HUES48 (cell line): ENCODE data around the gene SLC19A1.

Experiments
- H3K27ac ChIP-seq: one replicate; pipeline ENCODE4 v1.7.0; 2013; ENCODE audit warnings: low read depth, low read length, inconsistent platforms
- H3K27me3 ChIP-seq: 2 replicates; pipeline ENCODE4 v1.6.1; 2013; ENCODE audit warnings: mild to moderate bottlenecking, low read length; ENCODE audit not compliant: control insufficient read depth, insufficient read depth
- H3K36me3 ChIP-seq: 2 replicates; pipeline ENCODE4 v1.6.1; 2013; ENCODE audit warnings: low read length; ENCODE audit not compliant: control insufficient read depth, insufficient read depth
- H3K4me1 ChIP-seq: 2 replicates; pipeline ENCODE4 v1.6.1; 2013; ENCODE audit warnings: mild to moderate bottlenecking, low read length; ENCODE audit not compliant: control insufficient read depth, insufficient read depth
- H3K4me3 ChIP-seq: 2 replicates; pipeline ENCODE4 v1.5.1; 2013; ENCODE audit warnings: mild to moderate bottlenecking, low read depth, low read length
- H3K9ac ChIP-seq: 2 replicates; pipeline ENCODE4 v1.6.1; 2013; ENCODE audit warnings: mild to moderate bottlenecking, low read depth, low read length, moderate library complexity
- H3K9me3 ChIP-seq: 2 replicates; pipeline ENCODE4 v1.6.1; 2013; ENCODE audit warnings: low read length; ENCODE audit not compliant: control insufficient read depth, insufficient read depth

Gene SLC19A1

GRCh38 chr21:45583831-45584509 is 41.7 kb upstream of the SLC19A1 start:
- Histone ChIP-seq H3K27me3 (peaks cover 15% of the 10 kb centered on the region), H3K36me3 (no peaks in the 10 kb centered on the region), H3K4me3 (no peak overlapping the region), H3K9me3 (peaks cover 42% of the 10 kb centered on the region), H3K9ac (no peak overlapping the region), H3K4me1 (no peaks in the 10 kb centered on the region), H3K27ac (no peak overlapping the region)

DNA sequence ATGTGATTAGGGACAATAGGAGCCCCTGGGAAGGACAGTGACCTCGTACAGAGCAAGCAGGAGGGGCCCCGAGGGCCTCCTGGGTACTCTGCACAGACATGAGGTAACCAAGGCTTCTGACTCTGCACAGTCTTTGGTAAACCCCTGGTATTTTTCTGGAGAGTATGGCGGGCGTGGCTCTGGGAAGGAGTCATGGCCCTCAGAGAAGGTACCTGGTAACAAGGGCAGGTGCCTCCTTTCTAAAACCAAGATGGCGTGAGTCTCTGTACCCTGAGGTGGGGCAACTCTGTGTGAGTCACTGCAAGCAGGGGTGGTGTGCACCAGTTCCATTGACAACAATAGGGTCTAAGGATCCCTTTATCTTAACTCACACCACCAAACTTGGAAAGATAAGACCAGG is 39.9 kb upstream of the SLC19A1 start:
- H3K27me3 ChIP-seq = peaks cover 4% of the 10 kb centered on the region; the same call in 1 of the 2 replicates
- peaks cover 26% of the 10 kb centered on the region for H3K9me3 ChIP-seq
- H3K9ac ChIP-seq = no peak overlapping the region
- no peaks in the 10 kb centered on the region for H3K4me1 ChIP-seq
- no peak overlapping the region for H3K27ac ChIP-seq
- H3K4me3 ChIP-seq = no peak overlapping the region
- H3K36me3 ChIP-seq = no peaks in the 10 kb centered on the region

DNA sequence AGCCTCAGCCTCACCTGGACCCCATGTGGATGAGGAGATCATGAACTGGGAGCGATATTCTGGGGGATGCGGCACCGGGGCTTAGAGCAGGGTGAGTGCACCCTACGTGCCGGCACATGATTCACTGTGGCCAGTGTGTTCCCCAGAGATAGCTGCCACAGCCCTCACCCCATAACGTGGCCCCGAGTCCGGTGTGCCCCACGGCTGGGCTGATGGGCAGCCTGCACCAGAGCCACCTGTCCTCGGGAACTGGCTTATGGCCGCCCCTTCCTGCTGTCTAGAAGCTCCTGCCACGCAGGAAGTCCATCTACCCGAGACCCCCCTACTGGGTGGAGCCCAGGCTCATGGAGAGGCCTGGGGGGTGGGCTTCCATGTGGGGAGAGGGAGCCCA is 39.1 kb upstream of the SLC19A1 start:
- H3K36me3 ChIP-seq = no peaks in the 10 kb centered on the region
- peaks cover 18% of the 10 kb centered on the region for H3K9me3 ChIP-seq
- H3K27ac ChIP-seq = no peak overlapping the region
- H3K4me3 ChIP-seq = no peak overlapping the region
- no peak overlapping the region for H3K9ac ChIP-seq
- no peaks in the 10 kb centered on the region for H3K4me1 ChIP-seq
- H3K27me3 ChIP-seq = no peaks in the 10 kb centered on the region

GRCh38 chr21:45580576-45581321 is 38.5 kb upstream of the SLC19A1 start:
- Histone ChIP-seq H3K9ac (no peak overlapping the region), H3K27ac (no peak overlapping the region), H3K9me3 (peaks cover 13% of the 10 kb centered on the region), H3K36me3 (no peaks in the 10 kb centered on the region), H3K27me3 (no peaks in the 10 kb centered on the region), H3K4me1 (no peaks in the 10 kb centered on the region), H3K4me3 (no peak overlapping the region)

GRCh38 chr21:45580181-45580575 is 37.9 kb upstream of the SLC19A1 start:
- no peaks in the 10 kb centered on the region for H3K27me3 ChIP-seq

GRCh38 chr21:45579383-45580180 is 37.3 kb upstream of the SLC19A1 start:
- no peak overlapping the region for H3K9ac ChIP-seq
- no peaks in the 10 kb centered on the region for H3K4me1 ChIP-seq
- no peak overlapping the region for H3K4me3 ChIP-seq
- no peak overlapping the region for H3K27ac ChIP-seq
- H3K9me3 ChIP-seq = peaks cover 6% of the 10 kb centered on the region
- H3K27me3 ChIP-seq = no peaks in the 10 kb centered on the region
- no peaks in the 10 kb centered on the region for H3K36me3 ChIP-seq

More at GRCh38 chr21:45580181-45580575, 37.9 kb upstream of the SLC19A1 start:
- Histone ChIP-seq H3K4me1 (no peaks in the 10 kb centered on the region), H3K9me3 (peaks cover 10% of the 10 kb centered on the region), H3K9ac (no peak overlapping the region), H3K4me3 (no peak overlapping the region), H3K36me3 (no peaks in the 10 kb centered on the region), H3K27ac (no peak overlapping the region)

- Histone ChIP-seq H3K27me3 (no peaks in the 10 kb centered on the region), H3K4me1 (no peaks in the 10 kb centered on the region; the same call in 1 of the 2 replicates), H3K27ac (no peak overlapping the region), H3K36me3 (no peaks in the 10 kb centered on the region), H3K4me3 (no peak overlapping the region), H3K9ac (no peak overlapping the region), H3K9me3 (no peaks in the 10 kb centered on the region; the same call in 1 of the 2 replicates)
These were observed 36.7 kb upstream of the SLC19A1 start for GRCh38 chr21:45578811-45579381.

DNA sequence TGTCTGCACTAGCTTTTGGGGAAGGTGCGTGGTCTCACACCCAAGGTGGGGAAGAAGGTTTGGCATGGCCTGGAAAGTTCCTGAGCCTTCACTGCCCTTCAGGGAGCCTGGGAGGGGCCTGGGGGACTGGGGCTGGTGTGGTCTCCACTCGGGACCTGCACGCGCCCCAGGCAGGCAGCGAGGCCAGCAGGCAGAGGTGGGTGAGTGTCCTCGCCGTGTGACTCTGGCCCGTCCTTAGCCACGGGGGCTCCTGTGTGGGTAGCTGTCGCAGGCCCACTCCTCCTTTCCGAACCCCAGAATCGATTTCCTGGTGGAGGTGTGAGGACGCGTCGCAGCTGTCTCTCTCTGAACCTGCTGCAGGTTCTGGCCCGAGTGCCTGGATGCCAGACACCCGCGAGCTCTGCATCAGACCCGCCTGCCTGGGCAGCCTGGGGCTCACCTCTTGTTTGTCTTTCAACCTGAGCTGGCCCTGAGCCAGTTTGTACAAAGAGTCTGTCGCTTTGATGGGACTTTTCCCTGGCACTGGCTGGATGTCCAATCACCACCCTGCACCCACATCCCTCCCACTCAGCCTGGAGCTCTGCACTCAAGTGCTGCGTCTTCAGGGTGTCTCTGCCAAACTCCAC is 36.0 kb upstream of the SLC19A1 start:
- H3K27ac ChIP-seq = no peak overlapping the region
- no peaks in the 10 kb centered on the region; the same call in 1 of the 2 replicates for H3K9me3 ChIP-seq
- no peak overlapping the region for H3K9ac ChIP-seq
- H3K36me3 ChIP-seq = no peaks in the 10 kb centered on the region
- no peak overlapping the region for H3K4me3 ChIP-seq
- no peaks in the 10 kb centered on the region for H3K27me3 ChIP-seq
- no peaks in the 10 kb centered on the region; the same call in 1 of the 2 replicates for H3K4me1 ChIP-seq

- Histone ChIP-seq H3K9me3 (no peaks in the 10 kb centered on the region; the same call in 1 of the 2 replicates), H3K4me1 (no peaks in the 10 kb centered on the region; the same call in 1 of the 2 replicates), H3K27me3 (no peaks in the 10 kb centered on the region), H3K9ac (no peak overlapping the region), H3K27ac (no peak overlapping the region), H3K4me3 (no peak overlapping the region), H3K36me3 (no peaks in the 10 kb centered on the region)
These were observed 35.5 kb upstream of the SLC19A1 start for GRCh38 chr21:45577801-45578175.
